Measurements from ENCODE around the gene COMMD7. TPM values are rescaled to one million over a fixed set of nuclear protein-coding genes. Genes with fewer than 3 reads are reported as not detected.
A peak's percentile ranks its signal among the peaks of the same experiment; 100 is the strongest.

Gene COMMD7
- total and polyA plus RNA-seq, 9 of the 15 experiments (the other 6 are each of a cell fraction or from before 2014, with no cell fraction given) = 11.9 to 69.1 (median 34.7) TPM

- Histone ChIP-seq H3K4me2 (ENCODE audit: insufficient read depth, low read length) (peak overlapping the region; percentile 89), H3K9me3 (replicated peaks; ENCODE audit: control insufficient read depth, insufficient read depth, low read depth, low read length) (no peaks in the 10 kb centered on the region), H3K4me1 (replicated peaks in 1 of 2; ENCODE audit: control insufficient read depth in 2 of 2, insufficient read depth in 2 of 2, low read length in 2 of 2) (peaks cover 27 to 54% of the 10 kb centered on the region in 2 experiments; a peak in 4 of 5 replicates), H3K4me3 (peak overlapping the region; percentile 90), H3K27me3 (ENCODE audit: control insufficient read depth in 2 of 2, insufficient read depth in 2 of 2, low read length in 2 of 2) (no peaks in the 10 kb centered on the region), H3K9ac (ENCODE audit: insufficient read depth in 1 of 2, low read depth in 2 of 2, low read length in 2 of 2) (peak overlapping the region; percentile 86 to 90), H3K36me3 (ENCODE audit: control insufficient read depth, insufficient read depth, low read length) (peaks cover 33% of the 10 kb centered on the region; the same call in 2 of the 3 replicates), H3K79me2 (ENCODE audit: control insufficient read depth, insufficient read depth, low read length) (peaks cover 57% of the 10 kb centered on the region), H3K9me1 (ENCODE audit: control insufficient read depth, insufficient read depth, low read length) (no peaks in the 10 kb centered on the region), H3K27ac (ENCODE audit: extremely low read depth, low read depth, low read length) (peak overlapping the region; percentile 86), H4K20me1 (replicated peaks; ENCODE audit: control insufficient read depth, insufficient read depth, low read length) (no peaks in the 10 kb centered on the region; the same call in 1 of the 2 replicates), H2AFZ (ENCODE audit: low read depth, low read length) (peak overlapping the region; percentile 63; the same call in 1 of the 2 replicates)
- ChIA-PET POLR2A (interaction anchor here (0.6 to 3.7 kb wide), 14 partner anchors 8 to 652 kb away, joined by 3 to 30 read pairs (median 6); partner anchors contain the start of gene COMMD7), CTCF (ENCODE audit: low intra/inter-chr PET ratio) (no interaction called here)
- BruUV-seq (replicated peaks) = TSS peak; percentile 61
- in situ Hi-C loops (cut with MboI) (loop anchor here (5.0 kb wide), 1 partner anchor 81 kb away; no protein-coding TSS in a partner anchor), intact Hi-C loops (cut with micrococcal nuclease) (loop anchor here (2.0 to 5.0 kb wide), 2 partner anchors 21 to 81 kb away; partner anchors contain the start of gene COMMD7)
- WGBS (ENCODE audit: insufficient coverage, low coverage, missing lambda C conversion rate) = 2% methylated on average over 36 of the region's 40 CpGs
- DNase-seq (ENCODE audit: extremely low read depth in 1 of 4, low spot score in 3 of 4) (peak; percentile 55 to 68 (median 67)), ATAC-seq (peak; percentile 49), FAIRE-seq (peak; percentile 54)
- TF ChIP-seq ESRRA (IDR thresholded peaks at IDR 0.05; ENCODE audit: borderline replicate concordance, low read depth) (0 out of 2 replicates have a peak, but pooled peaks have one; percentile 33), SAFB (IDR thresholded peaks at IDR 0.05; ENCODE audit: borderline replicate concordance, low read depth, low read length) (peak; percentile 44; the same call in 1 of the 2 replicates), NRF1 (conservative IDR thresholded peaks at IDR 0.05 in 1 of 2, IDR thresholded peaks at IDR 0.05 in 1 of 2) (peak; percentile 16 to 28; a peak in 1 of 4 replicates), ZNF77 (CRISPR knock-in tag; IDR thresholded peaks at IDR 0.05) (no peak), USF1 (CRISPR knock-in tag; IDR thresholded peaks at IDR 0.05) (0 out of 2 replicates have a peak, but pooled peaks have one; percentile 43), SIN3A (IDR thresholded peaks at IDR 0.05; ENCODE audit: borderline replicate concordance in 2 of 2, control insufficient read depth in 1 of 2, low read depth in 2 of 2, low read length in 2 of 2) (peak; percentile 29 to 49; a peak in 1 of 4 replicates), JUND (IDR thresholded peaks at IDR 0.05; ENCODE audit: borderline replicate concordance, low read depth, low read length) (no peak), JUND (tag; IDR thresholded peaks at IDR 0.05; ENCODE audit: borderline replicate concordance, low read depth, low read length) (no peak), SP1 (CRISPR knock-in tag; IDR thresholded peaks at IDR 0.05) (peak; percentile 3; the same call in 1 of the 2 replicates), SMARCA5 (IDR thresholded peaks at IDR 0.05) (no peak), SNAPC5 (CRISPR knock-in tag; IDR thresholded peaks at IDR 0.05) (no peak), ZNF165 (CRISPR knock-in tag; IDR thresholded peaks at IDR 0.05; ENCODE audit: borderline replicate concordance) (0 out of 2 replicates have a peak, but pooled peaks have one; percentile 50)
- TF ChIP-seq, protein P1, sequence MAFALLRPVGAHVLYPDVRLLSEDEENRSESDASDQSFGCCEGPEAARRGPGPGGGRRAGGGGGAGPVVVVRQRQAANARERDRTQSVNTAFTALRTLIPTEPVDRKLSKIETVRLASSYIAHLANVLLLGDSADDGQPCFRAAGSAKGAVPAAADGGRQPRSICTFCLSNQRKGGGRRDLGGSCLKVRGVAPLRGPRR (CRISPR knock-in tag; IDR thresholded peaks at IDR 0.05) = 0 out of 2 replicates have a peak, but pooled peaks have one; percentile 66
- TF ChIP-seq, protein P2, sequence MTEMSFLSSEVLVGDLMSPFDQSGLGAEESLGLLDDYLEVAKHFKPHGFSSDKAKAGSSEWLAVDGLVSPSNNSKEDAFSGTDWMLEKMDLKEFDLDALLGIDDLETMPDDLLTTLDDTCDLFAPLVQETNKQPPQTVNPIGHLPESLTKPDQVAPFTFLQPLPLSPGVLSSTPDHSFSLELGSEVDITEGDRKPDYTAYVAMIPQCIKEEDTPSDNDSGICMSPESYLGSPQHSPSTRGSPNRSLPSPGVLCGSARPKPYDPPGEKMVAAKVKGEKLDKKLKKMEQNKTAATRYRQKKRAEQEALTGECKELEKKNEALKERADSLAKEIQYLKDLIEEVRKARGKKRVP (CRISPR knock-in tag; IDR thresholded peaks at IDR 0.05) = 0 out of 2 replicates have a peak, but pooled peaks have one; percentile 44
- TF ChIP-seq, protein P3, sequence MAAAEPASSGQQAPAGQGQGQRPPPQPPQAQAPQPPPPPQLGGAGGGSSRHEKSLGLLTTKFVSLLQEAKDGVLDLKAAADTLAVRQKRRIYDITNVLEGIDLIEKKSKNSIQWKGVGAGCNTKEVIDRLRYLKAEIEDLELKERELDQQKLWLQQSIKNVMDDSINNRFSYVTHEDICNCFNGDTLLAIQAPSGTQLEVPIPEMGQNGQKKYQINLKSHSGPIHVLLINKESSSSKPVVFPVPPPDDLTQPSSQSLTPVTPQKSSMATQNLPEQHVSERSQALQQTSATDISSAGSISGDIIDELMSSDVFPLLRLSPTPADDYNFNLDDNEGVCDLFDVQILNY (CRISPR knock-in tag; IDR thresholded peaks at IDR 0.05) = no peak
Observed at GRCh38 chr20:32763202-32764004, 20.1 kb upstream of the COMMD7 start.
